H1 (cell line): ENCODE data around the gene GIGYF2. TPM values are rescaled to one million over a fixed set of nuclear protein-coding genes. Genes with fewer than 3 reads are reported as not detected.

Source experiments
- CTCF ChIA-PET: fragments of 300-600 bp; sonication (Branson Sonifier 250); formaldehyde crosslinking; loops from one replicate; lab custom pipeline; 2021; ENCODE audit not compliant: partially characterized antibody; lab: Charles Lee
- POLR2A ChIA-PET: fragments of 300-600 bp; sonication (Branson Sonifier 250); formaldehyde crosslinking; loops from one replicate; lab custom pipeline; 2021; ENCODE audit warnings: inconsistent platforms; ENCODE audit not compliant: partially characterized antibody; lab: Charles Lee
- DNase-seq, 2 experiments: peaks; one replicate each; pipeline versions ENCODE4 v3.0.0 to v3.0.0-alpha.2; 2010 to 2022; ENCODE audit warnings: low spot score in 2 of 2, low read depth in 1 of 2, mixed read lengths in 1 of 2
- FAIRE-seq: peaks from 2 replicates; lab custom pipeline; 2011; peaks lifted over from hg19 to GRCh38; lab: Jason Lieb, UNC
- H2AFZ ChIP-seq: 2 replicates; pipeline ENCODE4 v1.8.1; 2012; ENCODE audit warnings: low read length, inconsistent platforms
- H2AK5ac ChIP-seq: 2 replicates; pipeline ENCODE4 v1.6.1; 2013; ENCODE audit warnings: low read depth, low read length
- H2BK120ac ChIP-seq: replicated peaks from 2 replicates; pipeline ENCODE3; 2013; ENCODE audit warnings: low read depth, low read length, inconsistent platforms
- H2BK12ac ChIP-seq: 2 replicates; pipeline ENCODE4 v1.6.1; 2013; ENCODE audit warnings: low read depth, low read length
- H2BK15ac ChIP-seq: 2 replicates; pipeline ENCODE4 v1.6.1; 2013; ENCODE audit warnings: low read length
- H2BK20ac ChIP-seq: 2 replicates; pipeline ENCODE4 v1.6.1; 2013; ENCODE audit warnings: low read length
- H2BK5ac ChIP-seq: 2 replicates; pipeline ENCODE4 v1.6.1; 2013; ENCODE audit warnings: low read depth, low read length
- H3K14ac ChIP-seq: 2 replicates; pipeline ENCODE4 v1.6.1; 2013; ENCODE audit warnings: inconsistent platforms; ENCODE audit not compliant: insufficient read length
- H3K18ac ChIP-seq: 2 replicates; pipeline ENCODE4 v1.6.1; 2013; ENCODE audit warnings: low read length; ENCODE audit errors: extremely low read depth
- H3K23ac ChIP-seq: 2 replicates; pipeline ENCODE4 v1.6.1; 2013; ENCODE audit warnings: inconsistent platforms; ENCODE audit not compliant: insufficient read length
- H3K23me2 ChIP-seq: 2 replicates; pipeline ENCODE4 v1.6.1; 2013; ENCODE audit warnings: low read depth, low read length
- H3K27ac ChIP-seq: 2 replicates; pipeline ENCODE4 v1.6.1; 2011; ENCODE audit warnings: low read depth, low read length, inconsistent platforms
- H3K27me3 ChIP-seq, 4 experiments: replicated peaks in 1 of 4; 1 replicate in 1 of 4; 2 replicates in 3 of 4; pipeline versions ENCODE4 v1.6.1 to v1.8.1; 2011 to 2013; ENCODE audit warnings: low read length in 3 of 4, mild to moderate bottlenecking in 3 of 4, inconsistent platforms in 2 of 4, mixed read lengths in 2 of 4, moderate library complexity in 1 of 4; ENCODE audit not compliant: control insufficient read depth in 3 of 4, insufficient read depth in 3 of 4; ENCODE audit errors: extremely low read depth in 1 of 4
- H3K36me3 ChIP-seq, 4 experiments: 2 replicates each; pipeline versions ENCODE4 v1.6.1 to v1.8.1; 2011 to 2013; ENCODE audit warnings: mild to moderate bottlenecking in 4 of 4, low read length in 3 of 4, moderate library complexity in 2 of 4, control low read depth in 1 of 4, inconsistent platforms in 1 of 4; ENCODE audit not compliant: insufficient read depth in 4 of 4, control insufficient read depth in 2 of 4
- H3K4ac ChIP-seq: replicated peaks from 2 replicates; pipeline ENCODE3; 2013; ENCODE audit warnings: low read length, low read depth, mixed read lengths, inconsistent platforms; ENCODE audit not compliant: insufficient read length
- H3K4me1 ChIP-seq, 4 experiments: replicated peaks in 1 of 4; 1 replicate in 1 of 4; 2 replicates in 3 of 4; pipeline versions ENCODE4 v1.6.1 to v1.8.1; 2011 to 2013; ENCODE audit warnings: low read length in 3 of 4, inconsistent platforms in 2 of 4, mixed read lengths in 1 of 4; ENCODE audit not compliant: insufficient read depth in 4 of 4, control insufficient read depth in 3 of 4
- H3K4me2 ChIP-seq, 2 experiments: 2 replicates each; pipeline versions ENCODE4 v1.6.1 to v1.8.1; 2011 to 2013; ENCODE audit warnings: low read depth in 2 of 2, low read length in 2 of 2, control low read depth in 1 of 2, inconsistent platforms in 1 of 2, mild to moderate bottlenecking in 1 of 2; ENCODE audit not compliant: insufficient read depth in 1 of 2
- H3K4me3 ChIP-seq, 4 experiments: fragments of 200-600, 300-600 bp in 1 of 4; sonication (generic), shearing (Covaris generic), sonication (Bioruptor Twin) in 1 of 4; 2 replicates each; pipeline versions ENCODE4 v1.5.1 to v1.8.1; 2011 to 2016; ENCODE audit warnings: low read length in 4 of 4, low read depth in 3 of 4, control low read depth in 2 of 4, inconsistent platforms in 2 of 4, mild to moderate bottlenecking in 2 of 4, mixed read lengths in 1 of 4, moderate library complexity in 1 of 4; ENCODE audit not compliant: insufficient read depth in 2 of 4; ENCODE audit errors: extremely low read depth in 1 of 4
- H3K56ac ChIP-seq: replicated peaks from 2 replicates; pipeline ENCODE3; 2013; ENCODE audit warnings: low read depth, mild to moderate bottlenecking, mixed read lengths, low read length, inconsistent platforms; ENCODE audit not compliant: insufficient read length
- H3K79me1 ChIP-seq: 2 replicates; pipeline ENCODE4 v1.6.1; 2013; ENCODE audit warnings: low read depth, low read length, control low read depth
- H3K79me2 ChIP-seq, 2 experiments: 2 replicates each; pipeline versions ENCODE4 v1.6.1 to v1.8.1; 2012 to 2013; ENCODE audit warnings: low read length in 2 of 2, mild to moderate bottlenecking in 2 of 2, inconsistent platforms in 1 of 2; ENCODE audit not compliant: insufficient read depth in 2 of 2, control insufficient read depth in 1 of 2
- H3K9ac ChIP-seq, 4 experiments: replicated peaks in 1 of 4; 1 replicate in 1 of 4; 2 replicates in 3 of 4; pipeline versions ENCODE4 v1.6.1 to v1.8.1; 2011 to 2013; ENCODE audit warnings: low read depth in 3 of 4, low read length in 3 of 4, control low read depth in 2 of 4, mild to moderate bottlenecking in 2 of 4, moderate library complexity in 2 of 4, inconsistent platforms in 1 of 4; ENCODE audit errors: extremely low read depth in 1 of 4
- H3K9me3 ChIP-seq, 2 experiments: 2 replicates each; pipeline versions ENCODE4 v1.6.1 to v1.8.1; 2012 to 2013; ENCODE audit warnings: mild to moderate bottlenecking in 2 of 2, moderate library complexity in 2 of 2, control low read depth in 1 of 2, inconsistent platforms in 1 of 2, low read depth in 1 of 2, low read length in 1 of 2, mixed read lengths in 1 of 2; ENCODE audit not compliant: insufficient read depth in 2 of 2
- H4K20me1 ChIP-seq, 2 experiments: replicated peaks in 1 of 2; 2 replicates each; pipeline versions ENCODE3 to v1.8.1; 2011 to 2013; ENCODE audit warnings: inconsistent platforms in 2 of 2, low read length in 2 of 2, mild to moderate bottlenecking in 1 of 2; ENCODE audit not compliant: insufficient read depth in 2 of 2, control insufficient read depth in 1 of 2
- H4K5ac ChIP-seq: 2 replicates; pipeline ENCODE4 v1.6.1; 2013; ENCODE audit warnings: low read length, low read depth, mixed read lengths, inconsistent platforms; ENCODE audit not compliant: insufficient read length
- H4K8ac ChIP-seq: 2 replicates; pipeline ENCODE4 v1.8.0; 2013; ENCODE audit warnings: mild to moderate bottlenecking, moderate library complexity, low read length, inconsistent platforms; ENCODE audit not compliant: insufficient read depth; ENCODE audit errors: extremely low read depth
- H4K91ac ChIP-seq: replicated peaks from 2 replicates; pipeline ENCODE3; 2013; ENCODE audit warnings: low read length, mixed read lengths, inconsistent platforms; ENCODE audit not compliant: insufficient read length
- YY1 ChIP-seq: IDR thresholded peaks from 2 replicates; pipeline ENCODE4 v1.6.1; 2011; ENCODE audit warnings: low read depth, mild to moderate bottlenecking, low read length
- WGBS, 2 experiments: shearing (Covaris generic) in 1 of 2; methylation state at CpG; one replicate each; pipeline versions ENCODE4 v1.1.6 to v1.1.7; 2013 to 2015; ENCODE audit warnings: low lambda C conversion rate in 2 of 2, mixed read lengths in 2 of 2, inconsistent platforms in 1 of 2, low coverage in 1 of 2, missing lambda C conversion rate in 1 of 2; ENCODE audit not compliant: insufficient replicate concordance in 2 of 2, insufficient coverage in 1 of 2, insufficient read length in 1 of 2; ENCODE audit errors: extremely low coverage in 1 of 2, missing lambda C conversion rate in 1 of 2; 5-methylcytosine and 5-hydroxymethylcytosine counted together
- polyA plus RNA-seq, 7 experiments: library from polyadenylated mRNA; depleted of rRNA in 3 of 7; stranded (reverse) in 5 of 7; unstranded in 2 of 7; fragments of >200 nt in 5 of 7; fragments of 200-250 nt in 2 of 7; gene quantifications; 1 replicate in 5 of 7; 2 replicates in 1 of 7; 4 replicates in 1 of 7; pipeline versions ENCODE4 v1.2.1 to v1.2.3, GENCODE V29; 2011 to 2013; ENCODE audit warnings: missing spikeins in 2 of 7, mixed read lengths in 2 of 7
- total RNA-seq: library from RNA; stranded (reverse); fragmentation: NEBNext Ultra II Directional; extraction: Animal tissue kit (Norgen Biotek cat#: 25700); gene quantifications from 2 replicates; pipeline ENCODE4 v1.2.1, GENCODE V29; 2021

GIGYF2 gene
- total and polyA plus RNA-seq, 2 of the 8 experiments (the other 6 are each of a cell fraction or from before 2014, with no cell fraction given) = 22.3 to 62.0 TPM

GRCh38 chr2:232779465-232779864 is 82.3 kb downstream of the GIGYF2 start:
- TF ChIP-seq YY1 = no peak

More at GRCh38 chr2:232779465-232779864, 82.3 kb downstream of the GIGYF2 start:
- Histone ChIP-seq H3K9me3 (no peaks in the 10 kb centered on the region), H3K4me2 (no peak overlapping the region), H3K4ac (no peak overlapping the region), H2BK5ac (no peak overlapping the region), H3K9ac (no peak overlapping the region), H3K23me2 (no peaks in the 10 kb centered on the region), H3K36me3 (peaks cover 0 to 8% (median 0%) of the 10 kb centered on the region in 4 experiments; a peak in 1 of 8 replicates), H3K56ac (no peak overlapping the region), H3K18ac (no peak overlapping the region), H2BK12ac (no peak overlapping the region), H3K4me3 (no peak overlapping the region), H2AK5ac (no peak overlapping the region), H3K79me1 (no peaks in the 10 kb centered on the region), H2BK20ac (no peak overlapping the region), H4K8ac (no peak overlapping the region), H2BK15ac (no peak overlapping the region), H2AFZ (no peak overlapping the region), H3K4me1 (peaks cover 0 to 2% (median 0%) of the 10 kb centered on the region in 4 experiments; a peak in 2 of 7 replicates), H4K20me1 (peaks cover 0 to 2% of the 10 kb centered on the region in 2 experiments), H4K91ac (no peak overlapping the region), H4K5ac (no peak overlapping the region), H2BK120ac (no peak overlapping the region), H3K27me3 (no peaks in the 10 kb centered on the region), H3K14ac (no peak overlapping the region), H3K23ac (no peak overlapping the region), H3K27ac (no peak overlapping the region), H3K79me2 (peaks cover 0 to 2% of the 10 kb centered on the region in 2 experiments; a peak in 1 of 4 replicates)
- 80% methylated on average over 3 of the region's 3 CpGs; no CpG with 5 or more reads in 1 of the 2 experiments for WGBS, 2 experiments
- no peak for FAIRE-seq
- no peak for DNase-seq
- CTCF ChIA-PET = no interaction called here
- POLR2A ChIA-PET = interaction anchor here (0.6 kb wide), 1 partner anchor 60 kb away, joined by 3 read pairs; no protein-coding TSS in a partner anchor
